ENCODE results near the gene RBM17.

- TF ChIP-seq GABPA (IDR thresholded peaks at IDR 0.05; ENCODE audit: low read depth) (no peak), CTCF (IDR thresholded peaks at IDR 0.05; ENCODE audit: insufficient read depth, low read length) (no peak), POLR2AphosphoS5 (IDR thresholded peaks at IDR 0.05; ENCODE audit: low read depth) (no peak)
- TF ChIP-seq, protein P1, sequence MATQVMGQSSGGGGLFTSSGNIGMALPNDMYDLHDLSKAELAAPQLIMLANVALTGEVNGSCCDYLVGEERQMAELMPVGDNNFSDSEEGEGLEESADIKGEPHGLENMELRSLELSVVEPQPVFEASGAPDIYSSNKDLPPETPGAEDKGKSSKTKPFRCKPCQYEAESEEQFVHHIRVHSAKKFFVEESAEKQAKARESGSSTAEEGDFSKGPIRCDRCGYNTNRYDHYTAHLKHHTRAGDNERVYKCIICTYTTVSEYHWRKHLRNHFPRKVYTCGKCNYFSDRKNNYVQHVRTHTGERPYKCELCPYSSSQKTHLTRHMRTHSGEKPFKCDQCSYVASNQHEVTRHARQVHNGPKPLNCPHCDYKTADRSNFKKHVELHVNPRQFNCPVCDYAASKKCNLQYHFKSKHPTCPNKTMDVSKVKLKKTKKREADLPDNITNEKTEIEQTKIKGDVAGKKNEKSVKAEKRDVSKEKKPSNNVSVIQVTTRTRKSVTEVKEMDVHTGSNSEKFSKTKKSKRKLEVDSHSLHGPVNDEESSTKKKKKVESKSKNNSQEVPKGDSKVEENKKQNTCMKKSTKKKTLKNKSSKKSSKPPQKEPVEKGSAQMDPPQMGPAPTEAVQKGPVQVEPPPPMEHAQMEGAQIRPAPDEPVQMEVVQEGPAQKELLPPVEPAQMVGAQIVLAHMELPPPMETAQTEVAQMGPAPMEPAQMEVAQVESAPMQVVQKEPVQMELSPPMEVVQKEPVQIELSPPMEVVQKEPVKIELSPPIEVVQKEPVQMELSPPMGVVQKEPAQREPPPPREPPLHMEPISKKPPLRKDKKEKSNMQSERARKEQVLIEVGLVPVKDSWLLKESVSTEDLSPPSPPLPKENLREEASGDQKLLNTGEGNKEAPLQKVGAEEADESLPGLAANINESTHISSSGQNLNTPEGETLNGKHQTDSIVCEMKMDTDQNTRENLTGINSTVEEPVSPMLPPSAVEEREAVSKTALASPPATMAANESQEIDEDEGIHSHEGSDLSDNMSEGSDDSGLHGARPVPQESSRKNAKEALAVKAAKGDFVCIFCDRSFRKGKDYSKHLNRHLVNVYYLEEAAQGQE (IDR thresholded peaks at IDR 0.05; ENCODE audit: insufficient replicate concordance, low read depth): no peak
Measured at GRCh38 chr10:6114805-6115341, 26.0 kb downstream of the RBM17 start.

All from HL-60 (cell line).